OCI-LY7 (cell line): Measurements from ENCODE around the gene IKZF1.

Experiments used
- CTCF ChIP-seq: fragments of 200-600 bp; sonication (generic); conservative IDR thresholded peaks from 2 replicates; pipeline ENCODE4 v1.5.1; 2014; ENCODE audit warnings: mild to moderate bottlenecking, antibody characterized with exemption, low read length, moderate library complexity, mixed read lengths
- EZH2phosphoT487 ChIP-seq: fragments of 200-600 bp; sonication (generic); IDR thresholded peaks from 2 replicates; pipeline ENCODE4 v1.6.1; 2018; ENCODE audit warnings: low read depth, borderline replicate concordance, mild to moderate bottlenecking, mixed run types, antibody characterized with exemption, low read length, moderate library complexity, mixed read lengths

- no peak for TF ChIP-seq CTCF
- TF ChIP-seq EZH2phosphoT487: no peak
Observed at GRCh38 chr7:50261593-50261992, 42.9 kb upstream of the IKZF1 start.
